GM23338 (cell line): ENCODE data around the gene CXXC5.

Experiments used
- CREB1 ChIP-seq: fragments of 250-450 bp; sonication (Bioruptor Pico); IDR thresholded peaks from 2 replicates; pipeline ENCODE4 v1.5.0; 2020; ENCODE audit warnings: low read depth, mild to moderate bottlenecking, moderate library complexity
- CTCF ChIP-seq, 2 experiments: fragments of 200-600 bp in 1 of 2; sonication (generic) in 1 of 2; conservative IDR thresholded peaks; 2 replicates each; pipeline versions ENCODE4 v1.5.1 to v1.6.1; 2016 to 2017; ENCODE audit warnings: antibody characterized with exemption in 2 of 2, low read depth in 2 of 2, mild to moderate bottlenecking in 2 of 2, moderate library complexity in 1 of 2
- EZH2 ChIP-seq: fragments of 200-600 bp; sonication (generic); IDR thresholded peaks from one replicate; pipeline ENCODE4 v1.8.0; 2017; ENCODE audit warnings: antibody characterized with exemption, mild to moderate bottlenecking, low read depth; ENCODE audit not compliant: unreplicated experiment
- EZH2phosphoT487 ChIP-seq: fragments of 200-600 bp; sonication (generic); IDR thresholded peaks from one replicate; pipeline ENCODE4 v1.8.1; 2018; ENCODE audit warnings: antibody characterized with exemption; ENCODE audit not compliant: unreplicated experiment
- JUNB ChIP-seq: IDR thresholded peaks from one replicate; pipeline ENCODE4 v1.6.1; 2016; ENCODE audit warnings: antibody characterized with exemption; ENCODE audit not compliant: unreplicated experiment
- POLR2AphosphoS5 ChIP-seq: IDR thresholded peaks from 2 replicates; pipeline ENCODE4 v1.6.1; 2016; ENCODE audit warnings: antibody characterized with exemption, low read depth
- REST ChIP-seq: IDR thresholded peaks from one replicate; pipeline ENCODE4 v1.6.1; 2018; ENCODE audit warnings: antibody characterized with exemption; ENCODE audit not compliant: unreplicated experiment
- STAT1 ChIP-seq: IDR thresholded peaks from one replicate; pipeline ENCODE4 v1.6.1; 2016; ENCODE audit warnings: antibody characterized with exemption; ENCODE audit not compliant: unreplicated experiment
- ZNF331 ChIP-seq: fragments of 250-450 bp; sonication (Bioruptor Pico); IDR thresholded peaks from 2 replicates; pipeline ENCODE4 v1.5.0; 2020; ENCODE audit warnings: low read depth, mild to moderate bottlenecking, moderate library complexity

GRCh38 chr5:139649082-139649991 lies 1.2 kb downstream of the CXXC5 start:
- TF ChIP-seq EZH2 (no peak), CTCF (conservative IDR thresholded peaks at IDR 0.05; ENCODE audit: low read depth in 2 of 2) (0 out of 4 replicates have a peak, but pooled peaks of 1 of the 2 experiments have one; percentile 24), STAT1 (no peak), ZNF331 (CRISPR knock-in tag) (no peak), CREB1 (no peak), POLR2AphosphoS5 (no peak; the same call in 1 of the 2 replicates), REST (no peak), JUNB (no peak), EZH2phosphoT487 (no peak)
